Raji (cell line): ENCODE data around the gene PUS1.

Experiments used
- POLR2A ChIP-seq: IDR thresholded peaks from 2 replicates; pipeline ENCODE4 v1.6.1; 2011; ENCODE audit warnings: low read depth, low read length, control low read depth; ENCODE audit not compliant: insufficient read depth

The PUS1 gene

GRCh38 chr12:131959641-131960589 lies 30.8 kb downstream of the PUS1 start:
- TF ChIP-seq POLR2A, result no peak

DNA sequence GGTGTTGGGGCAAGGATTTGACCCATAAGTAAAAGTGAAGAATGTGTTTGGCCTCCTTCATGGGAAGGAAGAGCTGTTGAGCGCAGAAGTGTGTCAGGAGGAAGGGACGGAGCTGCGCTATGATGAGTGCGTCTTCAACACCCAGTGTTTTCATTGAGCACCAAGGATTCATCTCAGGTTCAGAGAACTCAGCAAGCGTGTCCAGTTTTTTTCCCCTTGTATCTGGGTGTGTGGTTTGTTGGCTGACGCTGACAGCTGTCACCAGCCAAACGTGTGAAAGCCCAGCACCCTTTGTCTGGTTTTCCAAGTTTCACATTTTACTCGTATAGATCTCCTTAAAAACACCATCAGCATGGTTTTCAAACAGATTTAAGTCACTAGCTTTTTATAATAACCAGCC lies 33.0 kb downstream of the PUS1 start:
- no peak for TF ChIP-seq POLR2A

DNA sequence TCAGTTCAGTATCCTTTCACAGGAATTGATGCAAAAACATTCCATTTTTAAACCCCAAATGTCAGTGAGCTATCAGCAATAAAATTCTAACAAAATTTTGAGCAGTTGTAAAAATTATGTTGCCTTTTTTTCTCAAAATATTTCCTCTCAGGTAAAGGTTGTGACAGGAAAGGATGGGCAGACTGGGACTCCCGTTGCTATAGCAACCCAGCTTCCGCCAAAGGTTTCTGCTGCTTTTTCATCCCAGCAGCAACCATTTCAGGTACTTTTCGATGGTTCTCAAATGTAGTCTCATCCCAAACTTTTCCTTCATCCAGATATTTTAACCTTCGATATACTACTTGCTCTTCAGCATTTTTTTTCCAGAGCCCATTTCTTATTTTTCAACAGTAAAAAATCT lies 34.3 kb downstream of the PUS1 start:
- TF ChIP-seq POLR2A, result no peak

- no peak for TF ChIP-seq POLR2A
These were observed 36.0 kb downstream of the PUS1 start for GRCh38 chr12:131965073-131965472.

GRCh38 chr12:131971226-131971625 lies 42.1 kb downstream of the PUS1 start:
- no peak for TF ChIP-seq POLR2A

GRCh38 chr12:131975228-131975627 lies 46.2 kb downstream of the PUS1 start:
- no peak for TF ChIP-seq POLR2A

- TF ChIP-seq POLR2A, result no peak
These were observed 50.5 kb downstream of the PUS1 start for GRCh38 chr12:131979606-131980005.

GRCh38 chr12:131980263-131980662 lies 51.2 kb downstream of the PUS1 start:
- no peak for TF ChIP-seq POLR2A

DNA sequence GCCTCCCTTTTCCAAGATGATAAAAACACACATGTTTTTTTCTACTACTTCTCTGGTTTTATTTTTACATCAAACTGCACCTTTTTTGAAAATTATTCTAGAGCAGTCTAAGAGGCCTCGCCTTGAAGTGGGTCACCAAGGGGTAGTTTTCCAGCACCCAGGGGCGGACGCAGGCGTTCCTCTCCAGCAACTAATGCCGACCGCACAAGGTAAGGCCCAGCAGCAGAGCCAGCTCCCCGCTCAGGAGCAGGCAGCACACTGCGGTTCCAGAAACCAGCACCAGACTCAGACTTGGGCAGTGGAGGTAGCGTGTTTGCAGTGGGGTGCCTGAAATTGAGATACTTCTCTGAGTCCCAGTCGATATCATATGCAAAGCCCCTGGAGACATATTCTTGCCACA lies 52.3 kb downstream of the PUS1 start:
- no peak for TF ChIP-seq POLR2A

GRCh38 chr12:131982041-131982440 lies 53.0 kb downstream of the PUS1 start:
- no peak for TF ChIP-seq POLR2A

DNA sequence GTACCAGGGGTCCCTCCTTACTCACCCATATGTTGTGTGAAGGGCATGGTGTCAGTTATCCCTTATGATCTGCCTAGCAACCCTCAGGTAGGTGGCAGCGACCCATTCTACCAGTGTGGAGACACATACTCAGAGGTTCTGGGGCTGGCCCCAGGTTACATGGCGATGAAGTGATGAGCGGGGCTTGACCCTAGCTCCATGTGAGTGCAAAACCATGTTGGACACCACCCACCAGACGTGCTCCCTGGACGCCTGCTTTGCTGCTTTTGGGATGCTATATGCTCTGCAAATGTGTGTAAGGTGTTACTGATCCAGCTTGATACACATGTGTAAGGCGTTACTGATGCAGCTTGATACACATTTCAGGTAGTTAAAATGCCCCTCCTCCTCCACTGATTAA lies 54.0 kb downstream of the PUS1 start:
- no peak for TF ChIP-seq POLR2A

GRCh38 chr12:131983554-131983953 lies 54.5 kb downstream of the PUS1 start:
- TF ChIP-seq POLR2A, result no peak

DNA sequence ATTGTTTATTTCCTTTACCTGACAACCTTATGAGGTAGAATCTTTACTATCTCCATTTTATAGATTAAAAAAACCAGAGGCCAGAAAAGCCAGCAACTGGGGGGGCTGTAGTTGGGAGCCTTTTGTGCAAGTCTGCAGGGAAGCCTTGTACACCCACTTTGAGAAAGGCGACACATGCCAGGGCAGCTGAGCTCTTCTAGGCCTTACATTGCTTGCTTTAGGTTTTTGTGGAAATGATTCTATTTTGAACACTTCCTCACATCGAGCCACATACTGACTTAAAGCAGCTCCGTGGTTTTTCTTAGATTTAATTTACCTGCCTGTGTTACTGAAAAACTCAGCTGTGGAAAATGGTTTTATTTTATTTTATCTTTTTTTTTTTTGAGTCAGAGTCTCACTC lies 55.3 kb downstream of the PUS1 start:
- no peak for TF ChIP-seq POLR2A

GRCh38 chr12:131986361-131986760 lies 57.3 kb downstream of the PUS1 start:
- no peak for TF ChIP-seq POLR2A

DNA sequence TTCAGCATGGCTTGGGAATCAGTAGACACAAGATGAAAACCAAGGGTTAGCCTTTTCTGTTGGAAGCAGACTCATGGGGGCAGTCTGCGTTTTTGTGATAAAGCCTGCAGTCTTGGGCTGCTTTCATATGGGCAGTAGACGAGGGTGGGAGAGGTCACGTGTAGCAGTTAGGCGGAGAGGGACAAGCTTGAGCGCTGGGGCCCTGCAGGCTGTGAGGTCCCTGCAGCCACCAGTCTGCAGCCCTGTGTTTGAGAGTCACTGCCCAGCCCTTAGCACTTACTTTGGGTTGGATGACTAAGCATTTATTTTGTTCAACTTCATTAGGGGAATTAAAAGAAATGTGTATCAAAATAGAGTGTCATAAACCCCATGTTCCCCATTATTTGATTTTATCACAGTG lies 57.8 kb downstream of the PUS1 start:
- no peak for TF ChIP-seq POLR2A

GRCh38 chr12:131987552-131987951 lies 58.5 kb downstream of the PUS1 start:
- no peak for TF ChIP-seq POLR2A

GRCh38 chr12:131988054-131988796 lies 59.1 kb downstream of the PUS1 start:
- no peak for TF ChIP-seq POLR2A

DNA sequence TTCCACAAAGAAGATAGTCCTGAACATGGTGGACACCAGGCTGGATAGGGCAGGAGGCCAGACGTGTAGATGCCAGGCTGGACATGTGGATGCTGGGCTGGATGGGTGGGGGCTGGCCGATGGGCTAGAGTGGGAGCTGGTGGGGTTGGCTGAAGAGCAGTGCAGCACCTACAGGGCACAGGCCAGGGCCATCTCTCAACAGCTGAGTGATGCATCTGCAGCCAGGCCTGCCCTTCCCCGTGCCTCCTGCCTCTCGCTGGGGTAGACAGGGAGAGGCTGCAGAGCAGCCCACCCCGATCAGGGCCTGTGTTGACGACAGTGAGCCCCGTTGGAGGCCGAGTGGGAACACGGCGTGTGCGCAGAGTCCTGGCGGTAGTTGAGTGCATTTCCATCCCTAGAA lies 59.9 kb downstream of the PUS1 start:
- no peak for TF ChIP-seq POLR2A
